ES-I3 (cell line): Measurements from ENCODE around the gene CCDC134.
A peak's percentile ranks its signal among the peaks of the same experiment; 100 is the strongest.
"Not testable (repeated sequence)": the region's sequence is repeated elsewhere in the genome, so short reads cannot be mapped to it uniquely, and the experiment has no call there.

Experiments used
- H3K36me3 ChIP-seq: 2 replicates; pipeline ENCODE4 v1.6.1; 2013; ENCODE audit warnings: mild to moderate bottlenecking, low read length, control low read depth, moderate library complexity; ENCODE audit not compliant: insufficient read depth
- H3K4me1 ChIP-seq: 2 replicates; pipeline ENCODE4 v1.6.1; 2013; ENCODE audit warnings: mild to moderate bottlenecking, control low read depth, low read length; ENCODE audit not compliant: insufficient read depth
- H3K9ac ChIP-seq: 2 replicates; pipeline ENCODE4 v1.6.1; 2013; ENCODE audit warnings: low read depth, mild to moderate bottlenecking, low read length, moderate library complexity
- H3K9me3 ChIP-seq: 2 replicates; pipeline ENCODE4 v1.6.1; 2013; ENCODE audit warnings: mild to moderate bottlenecking, low read length, moderate library complexity; ENCODE audit not compliant: control insufficient read depth, insufficient read depth

Gene CCDC134

DNA sequence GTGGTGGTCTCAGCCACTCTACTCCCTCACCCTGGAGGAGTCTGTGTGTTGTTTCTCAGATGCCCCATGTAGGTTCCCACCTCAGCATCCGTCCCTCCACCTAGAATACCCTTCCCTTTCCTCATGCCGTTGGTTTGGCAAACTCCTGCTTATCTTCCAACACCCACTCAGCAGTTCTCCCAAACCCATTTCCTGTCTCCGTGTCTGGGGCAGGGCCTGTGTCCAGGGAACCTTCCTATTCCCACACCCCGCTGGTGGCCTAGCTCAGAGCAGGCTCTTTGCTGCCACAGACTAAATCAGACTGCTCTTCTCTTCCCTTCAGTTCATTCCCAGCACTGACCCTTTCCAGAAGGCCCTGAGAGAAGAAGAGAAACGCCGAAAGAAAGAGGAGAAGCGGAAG, 24.9 kb downstream of the CCDC134 start:
- Histone ChIP-seq H3K36me3 (no peaks in the 10 kb centered on the region), H3K4me1 (peaks cover 15% of the 10 kb centered on the region), H3K9ac (no peak overlapping the region), H3K9me3 (no peaks in the 10 kb centered on the region)

- peaks cover 15% of the 10 kb centered on the region for H3K4me1 ChIP-seq
- no peaks in the 10 kb centered on the region for H3K9me3 ChIP-seq
- H3K36me3 ChIP-seq: no peaks in the 10 kb centered on the region
- no peak overlapping the region for H3K9ac ChIP-seq
These were observed 25.5 kb downstream of the CCDC134 start for GRCh38 chr22:41826021-41826420.

DNA sequence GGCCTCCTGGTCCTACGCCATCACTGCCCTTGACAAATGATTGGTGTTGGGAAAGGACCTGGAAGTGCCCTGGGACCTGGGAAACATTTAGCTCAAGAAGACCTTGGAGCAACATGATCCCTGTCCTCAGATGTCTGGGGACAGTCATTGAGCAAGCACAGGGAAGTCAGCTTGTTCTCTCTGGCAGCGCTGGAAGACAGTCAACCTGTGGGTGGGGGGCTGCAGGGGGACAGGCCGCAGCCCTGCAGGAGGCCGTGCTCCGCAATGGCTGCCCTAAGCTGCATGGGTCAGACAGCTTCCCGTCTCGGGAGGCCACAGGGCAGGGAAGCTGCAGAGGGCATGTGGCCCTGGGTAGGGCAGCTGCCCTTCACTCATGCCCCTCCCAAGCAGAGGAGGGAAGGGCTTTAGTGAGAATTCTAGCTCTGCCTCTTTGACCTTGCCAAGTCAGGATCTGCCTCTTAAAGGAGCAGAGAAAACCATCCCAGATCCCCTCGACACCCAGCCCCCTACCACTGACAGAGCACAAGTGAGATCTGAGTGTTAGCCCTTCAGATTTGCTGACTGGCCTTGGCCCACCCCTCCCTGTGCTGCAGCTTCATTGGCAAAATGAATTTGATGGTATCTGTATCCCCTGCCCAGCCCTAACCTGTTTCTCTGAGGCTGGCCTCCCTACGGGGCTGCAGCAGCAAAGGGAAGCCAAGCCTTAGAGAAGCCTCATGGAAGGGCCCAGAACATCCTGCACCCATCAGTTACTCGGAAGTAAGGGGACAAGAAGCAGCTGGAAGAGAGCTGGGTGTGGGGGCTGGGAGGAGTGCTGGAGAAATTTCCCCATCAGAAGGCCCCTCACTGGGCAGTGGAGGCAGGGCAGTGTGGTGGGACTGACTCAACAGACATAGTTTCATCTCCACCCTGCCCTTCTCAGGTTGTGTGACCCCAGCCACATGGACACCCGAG, 26.2 kb downstream of the CCDC134 start:
- no peaks in the 10 kb centered on the region for H3K9me3 ChIP-seq
- no peaks in the 10 kb centered on the region for H3K36me3 ChIP-seq
- H3K9ac ChIP-seq: no peak overlapping the region
- H3K4me1 ChIP-seq: peaks cover 19% of the 10 kb centered on the region

DNA sequence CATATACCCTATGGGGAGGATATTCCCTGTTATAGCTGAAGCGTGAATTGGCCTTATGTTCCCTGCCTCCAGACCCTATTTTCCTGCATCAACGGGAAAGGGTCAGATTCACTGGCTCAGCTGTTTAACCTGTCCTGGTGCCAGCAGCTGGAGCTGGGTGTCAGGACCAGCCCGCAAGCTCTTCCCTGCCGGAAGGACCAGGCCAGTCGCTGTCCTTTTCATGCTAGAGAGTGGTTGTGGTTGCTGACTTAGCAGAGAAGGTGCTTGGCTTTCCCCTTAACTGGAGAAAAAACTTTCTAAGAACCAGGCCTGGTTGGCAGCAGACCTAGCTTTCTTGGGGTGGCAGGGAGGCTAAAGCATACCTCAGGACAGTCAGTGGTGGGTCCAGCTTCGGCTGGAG, 27.2 kb downstream of the CCDC134 start:
- Histone ChIP-seq H3K9ac (no peak overlapping the region), H3K36me3 (no peaks in the 10 kb centered on the region), H3K4me1 (peaks cover 19% of the 10 kb centered on the region), H3K9me3 (no peaks in the 10 kb centered on the region)

GRCh38 chr22:41828516-41828915, 28.0 kb downstream of the CCDC134 start:
- no peaks in the 10 kb centered on the region for H3K9me3 ChIP-seq
- no peaks in the 10 kb centered on the region for H3K36me3 ChIP-seq
- H3K4me1 ChIP-seq: peaks cover 17% of the 10 kb centered on the region
- H3K9ac ChIP-seq: no peak overlapping the region

- H3K4me1 ChIP-seq: peaks cover 20% of the 10 kb centered on the region
- H3K9ac ChIP-seq: no peak overlapping the region
- no peaks in the 10 kb centered on the region for H3K9me3 ChIP-seq
- H3K36me3 ChIP-seq: no peaks in the 10 kb centered on the region
These were observed 29.7 kb downstream of the CCDC134 start for GRCh38 chr22:41830174-41830573.

DNA sequence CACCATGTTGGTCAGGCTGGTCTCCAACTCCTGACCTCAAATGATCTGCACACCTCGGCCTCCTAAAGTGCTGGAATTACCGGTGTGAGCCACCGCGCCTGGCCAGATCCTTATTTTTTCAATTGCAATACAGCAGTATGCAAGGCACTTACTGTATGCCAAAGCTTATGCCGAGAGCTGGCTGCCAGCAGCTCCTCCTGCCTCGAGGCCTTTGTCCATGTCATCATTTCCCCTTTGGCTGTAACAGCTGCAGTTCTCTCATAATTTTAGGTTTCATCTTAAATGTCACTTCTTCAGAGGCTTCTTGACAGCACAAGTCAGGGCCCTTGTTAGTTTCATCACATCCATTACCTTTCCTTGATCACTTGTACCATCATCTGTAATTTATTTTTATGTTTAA, 30.9 kb downstream of the CCDC134 start:
- no peak overlapping the region for H3K9ac ChIP-seq
- peaks cover 19% of the 10 kb centered on the region for H3K4me1 ChIP-seq
- peaks cover 7% of the 10 kb centered on the region; the same call in 1 of the 2 replicates for H3K36me3 ChIP-seq
- H3K9me3 ChIP-seq: no peaks in the 10 kb centered on the region

- H3K9me3 ChIP-seq: no peaks in the 10 kb centered on the region
- peak overlapping the region; percentile 50 for H3K9ac ChIP-seq
- peaks cover 14% of the 10 kb centered on the region for H3K4me1 ChIP-seq
- H3K36me3 ChIP-seq: peaks cover 13% of the 10 kb centered on the region
These were observed 31.5 kb downstream of the CCDC134 start for GRCh38 chr22:41831828-41832552.

DNA sequence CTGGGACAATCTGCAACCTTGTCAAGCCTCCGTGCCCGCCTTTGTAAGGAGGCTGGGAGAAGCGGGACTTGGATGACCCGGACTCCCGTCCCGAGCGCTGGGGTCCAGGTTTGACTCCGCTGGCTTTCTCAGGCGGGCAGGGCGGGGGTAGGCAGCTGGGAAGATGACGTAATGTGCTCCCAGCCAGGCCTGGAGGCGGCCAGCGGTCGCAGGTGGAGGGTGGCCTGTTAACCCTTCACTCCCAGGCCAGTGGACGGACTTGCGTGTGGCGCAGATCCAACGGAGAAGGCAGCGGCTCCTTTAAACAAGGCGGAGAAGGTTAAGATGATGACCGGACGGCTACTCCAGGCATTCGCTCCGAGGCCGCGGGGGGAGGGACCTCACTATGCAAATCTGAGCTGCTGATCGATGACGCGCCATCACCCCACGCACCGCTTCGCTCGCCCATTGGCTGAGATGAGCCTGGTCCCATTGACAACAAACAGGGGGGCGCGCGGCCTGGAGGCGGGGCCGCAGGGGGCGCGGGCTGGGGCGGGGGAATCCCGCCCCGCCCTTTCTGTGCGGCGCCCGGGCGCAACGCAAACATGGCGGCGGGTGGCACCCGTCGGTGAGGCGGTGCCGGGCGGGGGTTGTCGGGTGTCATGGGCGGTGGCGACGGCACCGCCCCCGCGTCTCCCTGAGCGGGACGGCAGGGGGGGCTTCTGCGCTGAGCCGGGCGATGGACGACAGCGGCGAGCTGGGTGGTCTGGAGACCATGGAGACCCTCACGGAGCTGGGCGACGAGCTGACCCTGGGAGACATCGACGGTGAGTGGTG, 32.3 kb downstream of the CCDC134 start, which contains the start of gene SREBF2:
TSS of gene SREBF2 (plus strand) at position 553 of the 816 bp plus-strand sequence. CDS start at position 719, 166 bp downstream.
- Histone ChIP-seq H3K36me3 (peaks cover 14% of the 10 kb centered on the region), H3K4me1 (peaks cover 11% of the 10 kb centered on the region), H3K9me3 (no peaks in the 10 kb centered on the region), H3K9ac (peak within 1 kb of the TSS; percentile 80)

GRCh38 chr22:41833369-41834004, 33.0 kb downstream of the CCDC134 start:
- peak overlapping the region; percentile 80 for H3K9ac ChIP-seq
- H3K9me3 ChIP-seq: no peaks in the 10 kb centered on the region
- H3K4me1 ChIP-seq: peaks cover 11% of the 10 kb centered on the region
- peaks cover 16% of the 10 kb centered on the region for H3K36me3 ChIP-seq

DNA sequence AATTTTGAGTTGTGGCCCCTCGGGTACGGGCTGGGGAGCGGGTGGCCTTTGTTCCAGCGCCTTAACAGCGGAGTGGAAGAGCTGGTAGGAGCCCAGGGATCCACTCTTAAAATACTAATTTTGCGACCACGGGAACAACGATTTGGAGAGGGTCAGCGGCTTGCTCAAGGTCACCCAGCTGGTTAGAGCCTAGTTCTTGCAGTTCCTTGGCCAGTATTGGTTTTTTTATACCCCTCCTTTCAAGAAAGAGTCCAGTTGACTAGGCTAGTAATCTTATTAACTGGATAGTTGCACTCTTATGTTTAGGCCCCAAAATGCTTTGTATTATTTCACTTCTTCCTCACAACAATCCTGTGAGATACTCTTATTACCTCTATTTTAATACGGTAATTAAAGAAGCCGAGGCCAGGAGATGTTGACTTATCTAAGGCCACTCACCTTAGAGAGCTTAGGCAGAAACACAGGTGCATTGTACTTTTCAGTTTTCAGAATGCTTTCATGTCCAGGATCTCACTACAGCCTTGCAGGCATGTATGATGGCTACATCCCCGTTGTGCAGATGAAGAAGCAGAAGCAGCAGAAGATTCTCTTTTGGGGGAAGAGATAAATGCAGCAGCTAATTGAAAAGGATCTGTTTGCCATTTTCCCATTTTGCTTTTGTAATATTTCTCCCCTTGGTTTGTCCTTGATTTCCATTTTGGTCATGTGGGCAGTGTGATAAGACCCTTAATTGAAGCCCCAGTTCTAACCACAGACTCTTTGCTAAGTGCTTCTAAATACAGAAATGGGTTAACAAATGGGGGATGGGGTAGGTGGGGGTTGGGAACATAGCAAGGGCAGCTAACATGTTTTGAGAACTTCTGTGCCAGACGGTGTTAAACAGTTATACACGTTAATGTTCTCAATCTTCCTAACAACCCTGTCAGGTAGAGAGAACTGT, 33.8 kb downstream of the CCDC134 start:
- H3K9ac ChIP-seq: peak overlapping the region; percentile 80
- H3K4me1 ChIP-seq: peaks cover 11% of the 10 kb centered on the region
- peaks cover 16% of the 10 kb centered on the region for H3K36me3 ChIP-seq
- H3K9me3 ChIP-seq: no peaks in the 10 kb centered on the region

DNA sequence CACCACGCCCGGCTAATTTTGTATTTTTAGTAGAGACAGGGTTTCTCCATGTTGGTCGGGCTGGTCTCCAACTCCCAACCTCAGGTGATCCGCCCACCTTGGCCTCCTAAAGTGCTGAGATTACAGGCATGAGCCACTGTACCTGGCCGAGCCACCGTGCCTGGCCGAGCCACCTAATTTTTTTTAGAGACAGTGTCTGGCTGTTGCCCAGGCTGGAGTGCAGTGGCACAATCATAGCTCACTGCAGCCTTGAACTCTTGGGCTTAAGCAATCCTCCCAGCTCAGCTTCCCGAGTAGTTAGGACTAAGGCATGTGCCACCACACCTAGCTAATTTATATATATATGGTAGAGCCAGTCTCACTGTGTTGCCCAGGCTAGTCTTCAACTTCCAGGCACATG, 35.0 kb downstream of the CCDC134 start:
- not testable (repeated sequence) for H3K9ac ChIP-seq, H3K9me3 ChIP-seq
- H3K36me3 ChIP-seq: peaks cover 16% of the 10 kb centered on the region
- H3K4me1 ChIP-seq: peaks cover 11% of the 10 kb centered on the region

GRCh38 chr22:41836551-41836950, 36.1 kb downstream of the CCDC134 start:
- peaks cover 8% of the 10 kb centered on the region for H3K4me1 ChIP-seq
- H3K9ac ChIP-seq: no peak overlapping the region
- no peaks in the 10 kb centered on the region for H3K9me3 ChIP-seq
- H3K36me3 ChIP-seq: peaks cover 19% of the 10 kb centered on the region
